Activated B cell treated with CpG ODN at 0.5 μM for 24 hours (primary cell): ENCODE results near the gene MASP1. TPM values are rescaled to one million over a fixed set of nuclear protein-coding genes. Genes with fewer than 3 reads are reported as not detected.

Source experiments
- ATAC-seq: fragments of 200-7000 bp; cut with Tn5 transposase; one replicate; pipeline ENCODE4 v1.10.0; 2021; ENCODE audit warnings: low read depth, mild to moderate bottlenecking, moderate library complexity
- CTCF ChIA-PET: fragments of 350-600 bp; sonication (Branson Sonifier 250); formaldehyde crosslinking; loops from one replicate; lab custom pipeline; 2021; ENCODE audit warnings: antibody characterized with exemption; lab: Charles Lee
- POLR2A ChIA-PET: fragments of 350-600 bp; sonication (Branson Sonifier 250); formaldehyde crosslinking; loops from one replicate; lab custom pipeline; 2021; ENCODE audit warnings: antibody characterized with exemption; lab: Charles Lee
- DNase-seq: peaks from one replicate; pipeline ENCODE4 v3.0.0; 2022
- H3K27ac Mint-ChIP-seq: one replicate; pipeline ENCODE4 v1.8.0; 2020; ENCODE audit warnings: mixed read lengths
- H3K27me3 Mint-ChIP-seq: one replicate; pipeline ENCODE4 v1.8.0; 2021; ENCODE audit warnings: mixed read lengths
- H3K36me3 Mint-ChIP-seq: one replicate; pipeline ENCODE4 v1.8.0; 2021; ENCODE audit warnings: low read depth, mixed read lengths
- H3K4me1 Mint-ChIP-seq: one replicate; pipeline ENCODE4 v1.8.0; 2021; ENCODE audit warnings: mixed read lengths
- H3K4me3 Mint-ChIP-seq: one replicate; pipeline ENCODE4 v1.8.0; 2020; ENCODE audit warnings: mild to moderate bottlenecking, mixed read lengths
- H3K9me3 Mint-ChIP-seq: one replicate; pipeline ENCODE4 v1.8.0; 2020; ENCODE audit warnings: mixed read lengths
- CTCF ChIP-seq: fragments of 200-600 bp; IDR thresholded peaks from one replicate; pipeline ENCODE4 v1.8.0; 2022; ENCODE audit warnings: antibody characterized with exemption, mild to moderate bottlenecking
- intact Hi-C: fragments of 100-400 bp; cut with micrococcal nuclease; formaldehyde crosslinking; loops from one replicate; pipeline ENCODE4 v1.15.1; 2024
- total RNA-seq: library from RNA; stranded (reverse); gene quantifications from 2 replicates; pipeline ENCODE4 v1.2.3, GENCODE V29; 2022

Gene MASP1
- total RNA-seq, 1 donor from 2014 or later: not detected

GRCh38 chr3:187197335-187197649 lies 94.2 kb downstream of the MASP1 start, which contains the start of gene RTP1:
TSS of gene RTP1 (plus strand) at chr3:187197486. CDS start at chr3:187197516, 30 bp downstream.
- H3K4me3 Mint-ChIP-seq: no peak within 1 kb of the TSS
- intact Hi-C loops: no loop called here
- H3K27me3 Mint-ChIP-seq: peaks cover 39% of the 10 kb centered on the region
- TF ChIP-seq CTCF: no peak
- no peak for DNase-seq
- no peaks in the 10 kb centered on the region for H3K9me3 Mint-ChIP-seq
- no peak within 1 kb of the TSS for H3K27ac Mint-ChIP-seq
- ChIA-PET POLR2A (no interaction called here), CTCF (no interaction called here)
- ATAC-seq: no peak
- H3K36me3 Mint-ChIP-seq: no peaks in the 10 kb centered on the region
- no peaks in the 10 kb centered on the region for H3K4me1 Mint-ChIP-seq

GRCh38 chr3:187196573-187197334 lies 94.8 kb downstream of the MASP1 start:
- no peak for TF ChIP-seq CTCF
- no peak for ATAC-seq
- no peak for DNase-seq
- H3K4me1 Mint-ChIP-seq: no peaks in the 10 kb centered on the region
- H3K9me3 Mint-ChIP-seq: no peaks in the 10 kb centered on the region
- H3K4me3 Mint-ChIP-seq: no peak overlapping the region
- ChIA-PET CTCF (no interaction called here), POLR2A (no interaction called here)
- no peak overlapping the region for H3K27ac Mint-ChIP-seq
- intact Hi-C loops: no loop called here
- H3K27me3 Mint-ChIP-seq: peaks cover 36% of the 10 kb centered on the region
- H3K36me3 Mint-ChIP-seq: no peaks in the 10 kb centered on the region

GRCh38 chr3:187193181-187193580 lies 98.4 kb downstream of the MASP1 start:
- Mint-ChIP-seq H3K36me3 (no peaks in the 10 kb centered on the region), H3K4me3 (no peak overlapping the region), H3K27ac (no peak overlapping the region), H3K9me3 (peaks cover under 1% of the 10 kb centered on the region), H3K27me3 (peaks cover 43% of the 10 kb centered on the region), H3K4me1 (peaks cover 6% of the 10 kb centered on the region)
- intact Hi-C loops: no loop called here
- ATAC-seq (no peak), DNase-seq (no peak)
- ChIA-PET POLR2A (no interaction called here), CTCF (no interaction called here)
- TF ChIP-seq CTCF: no peak

GRCh38 chr3:187191271-187191670 lies 100.3 kb downstream of the MASP1 start:
- intact Hi-C loops: no loop called here
- ATAC-seq (no peak), DNase-seq (no peak)
- TF ChIP-seq CTCF: no peak
- H3K4me3 Mint-ChIP-seq: no peak overlapping the region
- ChIA-PET POLR2A (no interaction called here), CTCF (no interaction called here)
- peaks cover 2% of the 10 kb centered on the region for H3K9me3 Mint-ChIP-seq
- H3K27ac Mint-ChIP-seq: no peak overlapping the region
- H3K4me1 Mint-ChIP-seq: peaks cover 6% of the 10 kb centered on the region
- H3K36me3 Mint-ChIP-seq: no peaks in the 10 kb centered on the region
- peaks cover 50% of the 10 kb centered on the region for H3K27me3 Mint-ChIP-seq

- no peak for TF ChIP-seq CTCF
- ChIA-PET CTCF (no interaction called here), POLR2A (no interaction called here)
- H3K4me3 Mint-ChIP-seq: no peak overlapping the region
- H3K27me3 Mint-ChIP-seq: peaks cover 50% of the 10 kb centered on the region
- H3K36me3 Mint-ChIP-seq: no peaks in the 10 kb centered on the region
- DNase-seq: no peak
- peaks cover 2% of the 10 kb centered on the region for H3K9me3 Mint-ChIP-seq
- H3K4me1 Mint-ChIP-seq: peaks cover 6% of the 10 kb centered on the region
- intact Hi-C loops: no loop called here
- H3K27ac Mint-ChIP-seq: no peak overlapping the region
- peak; percentile 52 for ATAC-seq
Observed at GRCh38 chr3:187188931-187189330, 102.6 kb downstream of the MASP1 start.
